IMR-90 (cell line): Measurements from ENCODE around the gene LCAT. TPM values are rescaled to one million over a fixed set of nuclear protein-coding genes. Genes with fewer than 3 reads are reported as not detected.

ENCODE experiments used
- ATAC-seq: fragments of 200-7000 bp; cut with Tn5 transposase; 2 replicates; pipeline ENCODE4 v1.9.1; 2020; ENCODE audit warnings: low read depth, mild to moderate bottlenecking, moderate library complexity
- BruUV-seq: library from RNA; stranded (reverse); fragments of 400-500 nt; replicated peaks from 2 replicates; lab custom pipeline; 2021; lab: Mats Ljungman, UMichigan
- CTCF ChIA-PET: fragments of 300-600 bp; formaldehyde crosslinking; extraction: SDS; loops from one replicate; lab custom pipeline; 2021; ENCODE audit warnings: antibody characterized with exemption; lab: Yijun Ruan, JAX
- POLR2A ChIA-PET: fragments of 300-600 bp; sonication (Branson Sonifier 250); formaldehyde crosslinking; loops from one replicate; lab custom pipeline; 2022; ENCODE audit warnings: antibody characterized with exemption; ENCODE audit not compliant: unreplicated experiment; lab: Charles Lee
- DNase-seq: peaks from one replicate; pipeline ENCODE4 v3.0.0; 2013
- H2AFZ ChIP-seq: replicated peaks from 2 replicates; pipeline ENCODE3; 2013; ENCODE audit warnings: low read length, mild to moderate bottlenecking; ENCODE audit not compliant: poor library complexity
- H2AK5ac ChIP-seq: 2 replicates; pipeline ENCODE4 v1.6.1; 2013; ENCODE audit warnings: low read depth, low read length, inconsistent platforms
- H2AK9ac ChIP-seq: replicated peaks from 2 replicates; pipeline ENCODE3; 2013; ENCODE audit warnings: mild to moderate bottlenecking, low read depth, low read length, moderate library complexity; ENCODE audit not compliant: poor library complexity
- H2BK120ac ChIP-seq: 2 replicates; pipeline ENCODE4 v1.6.1; 2013; ENCODE audit warnings: low read depth, low read length, inconsistent platforms
- H2BK15ac ChIP-seq: 3 replicates; pipeline ENCODE4 v1.6.1; 2013; ENCODE audit warnings: low read depth, low read length, inconsistent platforms
- H2BK20ac ChIP-seq: 2 replicates; pipeline ENCODE4 v1.6.1; 2013; ENCODE audit warnings: low read depth, mild to moderate bottlenecking, inconsistent platforms, low read length, moderate library complexity
- H2BK5ac ChIP-seq: 2 replicates; pipeline ENCODE4 v1.6.1; 2013; ENCODE audit warnings: mild to moderate bottlenecking, low read depth, low read length, inconsistent platforms; ENCODE audit not compliant: poor library complexity, severe bottlenecking
- H3K14ac ChIP-seq: replicated peaks from 2 replicates; pipeline ENCODE4 v1.6.1; 2013; ENCODE audit warnings: low read depth, low read length, inconsistent platforms
- H3K18ac ChIP-seq: 2 replicates; pipeline ENCODE4 v1.6.1; 2013; ENCODE audit warnings: low read depth, low read length, control low read depth
- H3K23ac ChIP-seq: 2 replicates; pipeline ENCODE4 v1.6.1; 2013; ENCODE audit warnings: low read depth, low read length, inconsistent platforms
- H3K27ac ChIP-seq: 2 replicates; pipeline ENCODE4 v1.5.1; 2013; ENCODE audit warnings: mild to moderate bottlenecking, control low read depth, low read length; ENCODE audit not compliant: insufficient read depth
- H3K27me3 ChIP-seq: 2 replicates; pipeline ENCODE4 v1.6.1; 2013; ENCODE audit warnings: low read length; ENCODE audit not compliant: control insufficient read depth, insufficient read depth
- H3K36me3 ChIP-seq: 2 replicates; pipeline ENCODE4 v1.6.1; 2013; ENCODE audit warnings: low read length, mixed read lengths; ENCODE audit not compliant: control insufficient read depth, insufficient read depth
- H3K4ac ChIP-seq: 2 replicates; pipeline ENCODE4 v1.6.1; 2013; ENCODE audit warnings: low read depth, low read length, inconsistent platforms
- H3K4me1 ChIP-seq: 2 replicates; pipeline ENCODE4 v1.6.1; 2013; ENCODE audit warnings: low read length, mixed read lengths; ENCODE audit not compliant: control insufficient read depth, insufficient read depth
- H3K4me2 ChIP-seq: 2 replicates; pipeline ENCODE4 v1.6.1; 2013; ENCODE audit warnings: low read depth, mild to moderate bottlenecking, control low read depth, low read length, moderate library complexity
- H3K4me3 ChIP-seq: 2 replicates; pipeline ENCODE4 v1.5.1; 2013; ENCODE audit warnings: low read depth, mild to moderate bottlenecking, control low read depth, low read length, moderate library complexity; ENCODE audit not compliant: insufficient read depth
- H3K56ac ChIP-seq: 2 replicates; pipeline ENCODE4 v1.6.1; 2013; ENCODE audit warnings: low read length, inconsistent platforms; ENCODE audit not compliant: insufficient read depth; ENCODE audit errors: extremely low read depth
- H3K79me1 ChIP-seq, 2 experiments: 2 replicates each; pipeline ENCODE4 v1.6.1; 2013; ENCODE audit warnings: low read length in 2 of 2, inconsistent platforms in 1 of 2, low read depth in 1 of 2
- H3K9ac ChIP-seq: 2 replicates; pipeline ENCODE4 v1.6.1; 2013; ENCODE audit warnings: low read depth, low read length, control low read depth
- H3K9me1 ChIP-seq: 2 replicates; pipeline ENCODE4 v1.6.1; 2013; ENCODE audit warnings: low read length, inconsistent platforms; ENCODE audit not compliant: insufficient read depth
- H3K9me3 ChIP-seq: 2 replicates; pipeline ENCODE4 v1.6.1; 2013; ENCODE audit warnings: low read length; ENCODE audit not compliant: control insufficient read depth, insufficient read depth
- H4K20me1 ChIP-seq: 2 replicates; pipeline ENCODE4 v1.6.1; 2013; ENCODE audit warnings: low read length, inconsistent platforms; ENCODE audit not compliant: insufficient read depth
- H4K5ac ChIP-seq: 2 replicates; pipeline ENCODE4 v1.6.1; 2013; ENCODE audit warnings: mild to moderate bottlenecking, low read depth, low read length, control low read depth
- H4K8ac ChIP-seq, 2 experiments: 2 replicates each; pipeline ENCODE4 v1.6.1; 2013; ENCODE audit warnings: low read depth in 2 of 2, low read length in 2 of 2, control low read depth in 1 of 2, inconsistent platforms in 1 of 2
- H4K91ac ChIP-seq: 2 replicates; pipeline ENCODE4 v1.6.1; 2013; ENCODE audit warnings: low read depth, low read length, inconsistent platforms; ENCODE audit not compliant: insufficient read depth
- FOS ChIP-seq: fragments of 150-350 bp; IDR thresholded peaks from 2 replicates; pipeline ENCODE4 v1.6.1; 2016; ENCODE audit warnings: low read depth, low read length
- MAFK ChIP-seq: IDR thresholded peaks from 2 replicates; pipeline ENCODE4 v1.6.1; 2012; ENCODE audit warnings: low read depth, low read length, improper control_type of control experiment
- MXI1 ChIP-seq: IDR thresholded peaks from 2 replicates; pipeline ENCODE4 v1.6.1; 2012; ENCODE audit warnings: low read depth, mild to moderate bottlenecking, low read length, moderate library complexity, borderline replicate concordance
- NFE2L2 ChIP-seq: fragments of 150-350 bp; IDR thresholded peaks from 2 replicates; pipeline ENCODE4 v1.6.1; 2016; ENCODE audit warnings: low read depth, mild to moderate bottlenecking, low read length
- RCOR1 ChIP-seq: IDR thresholded peaks from 2 replicates; pipeline ENCODE4 v1.6.1; 2012; ENCODE audit warnings: mild to moderate bottlenecking, low read length, improper control_type of control experiment; ENCODE audit not compliant: insufficient replicate concordance
- USF2 ChIP-seq: fragments of 150-350 bp; IDR thresholded peaks from 2 replicates; pipeline ENCODE4 v1.6.1; 2017; ENCODE audit warnings: mild to moderate bottlenecking, antibody characterized with exemption, low read length, low read depth
- WGBS, 2 experiments: methylation state at CpG; one replicate each; pipeline versions ENCODE4 v1.1.5 to v1.1.7; 2013; ENCODE audit warnings: missing lambda C conversion rate in 2 of 2; ENCODE audit not compliant: insufficient read length in 1 of 2; ENCODE audit errors: extremely low coverage in 2 of 2; 5-methylcytosine and 5-hydroxymethylcytosine counted together
- dilution Hi-C: fragments of 300-500 bp; cut with HindIII; formaldehyde crosslinking; loops from one replicate; pipeline ENCODE4 v1.14.3; 2018; ENCODE audit warnings: low sequenced_read_pairs; ENCODE audit not compliant: unreplicated experiment
- in situ Hi-C: fragments of 300-500 bp; cut with MboI; formaldehyde crosslinking; loops from 3 replicates; pipeline ENCODE4 v1.14.3; 2019; ENCODE audit warnings: low sequenced_read_pairs, inconsistent platforms, mixed read lengths
- intact Hi-C: fragments of 100-400 bp; cut with micrococcal nuclease; formaldehyde crosslinking; loops from 2 replicates; pipeline ENCODE4 v1.10.0; 2022
- polyA plus RNA-seq, 3 experiments: library from polyadenylated mRNA; depleted of rRNA; stranded (reverse); fragments of >200 nt; gene quantifications; 2 replicates each; pipeline ENCODE4 v1.2.3, GENCODE V29; 2012; ENCODE audit warnings: low replicate concordance in 1 of 3
- total RNA-seq: library from RNA; depleted of rRNA; stranded (reverse); fragments of >200 nt; gene quantifications from 2 replicates; pipeline ENCODE4 v1.2.3, GENCODE V29; 2012

LCAT gene
- total and polyA plus RNA-seq, 2 of the 4 experiments (the other 2 are of a cell fraction): 1.4 to 18.8 TPM

- Histone ChIP-seq H3K4me3 (no peak overlapping the region), H3K9ac (no peak overlapping the region), H3K18ac (no peak overlapping the region), H3K9me3 (no peaks in the 10 kb centered on the region), H3K9me1 (no peaks in the 10 kb centered on the region; the same call in 1 of the 2 replicates), H3K36me3 (peaks cover 97% of the 10 kb centered on the region), H3K4ac (no peak overlapping the region), H2BK120ac (no peak overlapping the region), H2BK5ac (no peak overlapping the region), H2AK9ac (no peak overlapping the region), H2BK15ac (no peak overlapping the region), H4K20me1 (peaks cover 63% of the 10 kb centered on the region), H4K5ac (no peak overlapping the region), H2AK5ac (no peak overlapping the region), H2BK20ac (no peak overlapping the region), H3K4me1 (no peaks in the 10 kb centered on the region), H4K8ac (no peak overlapping the region), H3K27ac (no peak overlapping the region), H3K56ac (no peak overlapping the region), H3K14ac (no peak overlapping the region), H2AFZ (peak overlapping the region; percentile 6), H3K23ac (no peak overlapping the region), H3K4me2 (no peak overlapping the region), H3K79me1 (peaks cover 15 to 88% of the 10 kb centered on the region in 2 experiments), H3K27me3 (no peaks in the 10 kb centered on the region), H4K91ac (no peak overlapping the region)
- TF ChIP-seq MAFK (no peak), USF2 (no peak), NFE2L2 (no peak), RCOR1 (no peak), FOS (no peak), MXI1 (no peak)
- DNase-seq: no peak
- whole genome bisulfite sequencing, 2 experiments: 95% methylated on average over 4 of the region's 20 CpGs; no CpG with 5 or more reads in 1 of the 2 experiments
- ChIA-PET POLR2A (no interaction called here), CTCF (no interaction called here)
- dilution Hi-C loops: no loop called here
- intact Hi-C loops: no loop called here
- no TSS peak for BruUV-seq
- in situ Hi-C loops: loop anchor here (25.0 kb wide), 1 partner anchor 409 kb away; the partner anchor contains the start of gene RIPOR1
- ATAC-seq: no peak
These were observed 2.2 kb upstream of the LCAT start for GRCh38 chr16:67946128-67946569.
